HCT116 (cell line): ENCODE results near the gene FERMT2. TPM values are rescaled to one million over a fixed set of nuclear protein-coding genes. Genes with fewer than 3 reads are reported as not detected.

Source experiments
- ATAC-seq: fragments of 200-7000 bp; cut with Tn5 transposase; 2 replicates; pipeline ENCODE4 v1.9.1; 2020; ENCODE audit warnings: mild to moderate bottlenecking, moderate library complexity
- BruUV-seq: library from RNA; stranded (reverse); fragments of 400-500 nt; replicated peaks from 2 replicates; lab custom pipeline; 2021; lab: Mats Ljungman, UMichigan
- CTCF ChIA-PET: fragments of 300-600 bp; sonication (Branson Sonifier 250); formaldehyde crosslinking; loops from one replicate; lab custom pipeline; 2021; ENCODE audit warnings: antibody characterized with exemption; lab: Charles Lee
- POLR2A ChIA-PET: fragments of 300-600, 350-600 bp; sonication (Branson Sonifier 250); formaldehyde crosslinking; loops from one replicate; lab custom pipeline; 2021; ENCODE audit warnings: antibody characterized with exemption; lab: Charles Lee
- RAD21 ChIA-PET, 2 experiments: fragments of 300-600 bp; sonication (Branson Sonifier 250); formaldehyde crosslinking; loops; one replicate each; lab custom pipeline; 2023; ENCODE audit warnings: low total read pairs in 2 of 2; ENCODE audit not compliant: uncharacterized antibody in 2 of 2, unreplicated experiment in 2 of 2, low non-redundant PET in 1 of 2; lab: Charles Lee
- DNase-seq: peaks from one replicate; pipeline ENCODE4 v3.0.0-alpha.2; 2010; ENCODE audit warnings: low read depth, low spot score
- H2AFZ ChIP-seq: fragments of 200-600 bp; shearing (Covaris generic), sonication (generic); 2 replicates; pipeline ENCODE4 v1.6.1; 2017; ENCODE audit warnings: low read depth, mixed run types, mixed read lengths, antibody characterized with exemption, low read length; ENCODE audit not compliant: poor library complexity, severe bottlenecking
- H3K27ac ChIP-seq: 2 replicates; pipeline ENCODE4 v1.5.1; 2012; ENCODE audit warnings: low read depth, low read length
- H3K27me3 ChIP-seq: fragments of 200-600 bp; sonication (generic); 2 replicates; pipeline ENCODE4 v1.6.1; 2016; ENCODE audit warnings: mixed run types, low read length, mixed read lengths; ENCODE audit not compliant: insufficient read depth
- H3K36me3 ChIP-seq, 2 experiments: fragments of 200-500 bp in 1 of 2; fragments of 200-600 bp in 1 of 2; sonication (Bioruptor generic) in 1 of 2; sonication (generic) in 1 of 2; 2 replicates each; pipeline versions ENCODE4 v1.5.1 to v1.6.1; 2014 to 2016; ENCODE audit warnings: low read length in 2 of 2, inconsistent platforms in 1 of 2, mixed read lengths in 1 of 2, mixed run types in 1 of 2; ENCODE audit not compliant: insufficient read depth in 2 of 2, control insufficient read depth in 1 of 2
- H3K4me1 ChIP-seq, 2 experiments: fragments of 200-600 bp in 1 of 2; sonication (generic) in 1 of 2; 2 replicates each; pipeline versions ENCODE4 v1.5.1 to v1.6.1; 2012 to 2017; ENCODE audit warnings: low read length in 2 of 2, inconsistent platforms in 1 of 2, mild to moderate bottlenecking in 1 of 2, mixed read lengths in 1 of 2, mixed run types in 1 of 2, moderate library complexity in 1 of 2; ENCODE audit not compliant: insufficient read depth in 2 of 2, control insufficient read depth in 1 of 2
- H3K4me2 ChIP-seq: fragments of 200-600 bp; sonication (generic); 2 replicates; pipeline ENCODE4 v1.6.1; 2017; ENCODE audit warnings: mixed run types, low read length, mixed read lengths
- H3K4me3 ChIP-seq, 2 experiments: fragments of 200-600 bp in 1 of 2; sonication (generic) in 1 of 2; replicated peaks in 1 of 2; 2 replicates each; pipeline ENCODE4 v1.5.1; 2011 to 2016; ENCODE audit warnings: low read length in 2 of 2, control low read depth in 1 of 2, low read depth in 1 of 2, mild to moderate bottlenecking in 1 of 2, mixed read lengths in 1 of 2, mixed run types in 1 of 2
- H3K79me2 ChIP-seq: fragments of 200-600 bp; sonication (generic); 2 replicates; pipeline ENCODE4 v1.6.1; 2017; ENCODE audit warnings: mild to moderate bottlenecking, mixed run types, low read length, moderate library complexity, mixed read lengths; ENCODE audit not compliant: insufficient read depth
- H3K9ac ChIP-seq: fragments of 200-600 bp; sonication (generic); 2 replicates; pipeline ENCODE4 v1.6.1; 2016; ENCODE audit warnings: low read length, mixed read lengths
- H3K9me2 ChIP-seq: fragments of 200-600 bp; sonication (generic), shearing (Covaris generic); 2 replicates; pipeline ENCODE4 v1.6.1; 2017; ENCODE audit warnings: mixed run types, mild to moderate bottlenecking, moderate library complexity; ENCODE audit not compliant: insufficient read depth
- H3K9me3 ChIP-seq, 2 experiments: fragments of 200-500 bp in 1 of 2; fragments of 200-600 bp in 1 of 2; sonication (Bioruptor generic) in 1 of 2; sonication (generic) in 1 of 2; 2 replicates each; pipeline ENCODE4 v1.6.1; 2014 to 2017; ENCODE audit warnings: low read length in 2 of 2, mixed read lengths in 2 of 2, inconsistent platforms in 1 of 2, low read depth in 1 of 2, mild to moderate bottlenecking in 1 of 2, mixed run types in 1 of 2, moderate library complexity in 1 of 2; ENCODE audit not compliant: control insufficient read depth in 1 of 2, insufficient read depth in 1 of 2
- H4K20me1 ChIP-seq: fragments of 200-600 bp; sonication (generic), shearing (Covaris generic); 2 replicates; pipeline ENCODE4 v1.6.1; 2017; ENCODE audit warnings: mixed run types, mild to moderate bottlenecking, moderate library complexity; ENCODE audit not compliant: insufficient read depth
- CEBPB ChIP-seq: IDR thresholded peaks from 2 replicates; pipeline ENCODE4 v1.6.1; 2012; ENCODE audit warnings: low read depth
- EZH2 ChIP-seq: fragments of 200-600 bp; sonication (generic); IDR thresholded peaks from 2 replicates; pipeline ENCODE4 v1.6.1; 2017; ENCODE audit warnings: antibody characterized with exemption, mixed run types
- FOSL1 ChIP-seq: IDR thresholded peaks from 2 replicates; pipeline ENCODE4 v1.6.1; 2012; ENCODE audit warnings: low read depth
- POLR2A ChIP-seq: IDR thresholded peaks from 2 replicates; pipeline ENCODE4 v1.7.0; 2011; ENCODE audit warnings: borderline replicate concordance; ENCODE audit not compliant: insufficient read depth, insufficient read length; ENCODE audit errors: extremely low read depth
- RAD21 ChIP-seq: IDR thresholded peaks from 2 replicates; pipeline ENCODE4 v1.6.1; 2012; ENCODE audit warnings: low read depth, mild to moderate bottlenecking
- SIN3A ChIP-seq: IDR thresholded peaks from 2 replicates; pipeline ENCODE4 v1.6.1; 2012; ENCODE audit warnings: low read depth
- SRF ChIP-seq: IDR thresholded peaks from 2 replicates; pipeline ENCODE4 v1.6.1; 2012; ENCODE audit warnings: low read depth
- TCF7L2 ChIP-seq: IDR thresholded peaks from 2 replicates; pipeline ENCODE4 v1.7.0; 2011; ENCODE audit warnings: borderline replicate concordance, inconsistent platforms; ENCODE audit not compliant: insufficient read depth, insufficient read length; ENCODE audit errors: extremely low read depth
- YY1 ChIP-seq: IDR thresholded peaks from 2 replicates; pipeline ENCODE4 v1.6.1; 2011; ENCODE audit warnings: low read length, low read depth, moderate library complexity, mild to moderate bottlenecking; ENCODE audit not compliant: insufficient replicate concordance; ENCODE audit errors: extremely low read depth
- ZNF274 ChIP-seq: fragments of 200-500 bp; sonication (Bioruptor generic); IDR thresholded peaks from 2 replicates; pipeline ENCODE4 v1.6.1; 2014; ENCODE audit warnings: mild to moderate bottlenecking, low read depth, low read length, inconsistent platforms
- intact Hi-C: fragments of 100-400 bp; cut with micrococcal nuclease; formaldehyde crosslinking; loops from 2 replicates; pipeline ENCODE4 v1.10.0; 2022
- total RNA-seq: library from RNA; stranded (reverse); gene quantifications from one replicate; pipeline ENCODE4 v1.2.1, GENCODE V29; 2021; ENCODE audit not compliant: unreplicated experiment
- TF ChIP-seq, protein P1 (sequence below): IDR thresholded peaks from 2 replicates; pipeline ENCODE4 v1.6.1; 2012
- TF ChIP-seq, protein P2 (sequence below): IDR thresholded peaks from 2 replicates; pipeline ENCODE4 v1.6.1; 2012
- TF ChIP-seq, protein P3 (sequence below), 3 experiments: fragments of 200-600 bp in 1 of 3; sonication (generic) in 1 of 3; IDR thresholded peaks in 2 of 3; conservative IDR thresholded peaks in 1 of 3; 2 replicates each; pipeline ENCODE4 v1.5.1; 2012 to 2017; ENCODE audit warnings: low read depth in 2 of 3, low read length in 2 of 3, antibody characterized with exemption in 1 of 3, borderline replicate concordance in 1 of 3, control low read depth in 1 of 3, mild to moderate bottlenecking in 1 of 3, mixed read lengths in 1 of 3, mixed run types in 1 of 3, moderate library complexity in 1 of 3; ENCODE audit not compliant: insufficient read depth in 1 of 3

FERMT2 gene
- total RNA-seq, 1 experiment from 2014 or later, result 24.8 TPM

DNA sequence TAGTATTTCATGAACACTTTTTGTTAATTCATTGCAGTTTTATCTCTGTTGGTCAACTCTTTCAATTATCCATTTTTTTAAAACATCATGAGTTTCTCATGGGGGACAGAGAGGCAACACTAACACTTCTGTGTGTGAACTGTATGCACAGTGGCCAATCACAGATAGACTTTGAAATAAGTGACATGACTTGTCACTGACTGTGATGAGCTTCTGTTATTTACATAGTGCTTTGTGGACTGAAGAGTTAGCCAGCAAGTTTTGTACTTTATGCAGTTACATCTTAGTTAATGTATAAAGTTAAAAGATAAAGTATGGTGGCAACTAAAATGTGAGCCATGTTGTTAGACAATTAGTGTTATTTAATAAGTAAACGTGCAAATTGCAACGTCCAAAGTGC, 16.1 kb downstream of the FERMT2 start:
- Histone ChIP-seq H3K79me2 (peaks cover 40% of the 10 kb centered on the region), H3K4me3 (no peak overlapping the region), H3K4me2 (no peak overlapping the region), H4K20me1 (no peaks in the 10 kb centered on the region), H3K36me3 (no peaks in the 10 kb centered on the region), H3K9me3 (no peaks in the 10 kb centered on the region), H3K4me1 (no peaks in the 10 kb centered on the region), H3K27me3 (no peaks in the 10 kb centered on the region), H3K27ac (no peak overlapping the region), H2AFZ (no peak overlapping the region), H3K9ac (no peak overlapping the region), H3K9me2 (no peaks in the 10 kb centered on the region)
- DNase-seq (no peak), ATAC-seq (no peak)
- TF ChIP-seq EZH2 (no peak), SRF (no peak), TCF7L2 (no peak), ZNF274 (no peak), FOSL1 (no peak), YY1 (no peak), RAD21 (no peak), CEBPB (no peak), POLR2A (no peak), SIN3A (no peak)
- TF ChIP-seq, protein P1, sequence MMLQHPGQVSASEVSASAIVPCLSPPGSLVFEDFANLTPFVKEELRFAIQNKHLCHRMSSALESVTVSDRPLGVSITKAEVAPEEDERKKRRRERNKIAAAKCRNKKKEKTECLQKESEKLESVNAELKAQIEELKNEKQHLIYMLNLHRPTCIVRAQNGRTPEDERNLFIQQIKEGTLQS, result no peak
- TF ChIP-seq, protein P2, sequence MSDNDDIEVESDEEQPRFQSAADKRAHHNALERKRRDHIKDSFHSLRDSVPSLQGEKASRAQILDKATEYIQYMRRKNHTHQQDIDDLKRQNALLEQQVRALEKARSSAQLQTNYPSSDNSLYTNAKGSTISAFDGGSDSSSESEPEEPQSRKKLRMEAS, result no peak
- TF ChIP-seq, protein P3, sequence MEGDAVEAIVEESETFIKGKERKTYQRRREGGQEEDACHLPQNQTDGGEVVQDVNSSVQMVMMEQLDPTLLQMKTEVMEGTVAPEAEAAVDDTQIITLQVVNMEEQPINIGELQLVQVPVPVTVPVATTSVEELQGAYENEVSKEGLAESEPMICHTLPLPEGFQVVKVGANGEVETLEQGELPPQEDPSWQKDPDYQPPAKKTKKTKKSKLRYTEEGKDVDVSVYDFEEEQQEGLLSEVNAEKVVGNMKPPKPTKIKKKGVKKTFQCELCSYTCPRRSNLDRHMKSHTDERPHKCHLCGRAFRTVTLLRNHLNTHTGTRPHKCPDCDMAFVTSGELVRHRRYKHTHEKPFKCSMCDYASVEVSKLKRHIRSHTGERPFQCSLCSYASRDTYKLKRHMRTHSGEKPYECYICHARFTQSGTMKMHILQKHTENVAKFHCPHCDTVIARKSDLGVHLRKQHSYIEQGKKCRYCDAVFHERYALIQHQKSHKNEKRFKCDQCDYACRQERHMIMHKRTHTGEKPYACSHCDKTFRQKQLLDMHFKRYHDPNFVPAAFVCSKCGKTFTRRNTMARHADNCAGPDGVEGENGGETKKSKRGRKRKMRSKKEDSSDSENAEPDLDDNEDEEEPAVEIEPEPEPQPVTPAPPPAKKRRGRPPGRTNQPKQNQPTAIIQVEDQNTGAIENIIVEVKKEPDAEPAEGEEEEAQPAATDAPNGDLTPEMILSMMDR (IDR thresholded peaks at IDR 0.05 in 2 of 3, conservative IDR thresholded peaks at IDR 0.05 in 1 of 3; ENCODE audit: borderline replicate concordance in 1 of 3, insufficient read depth in 1 of 3, low read depth in 2 of 3, low read length in 2 of 3), result no peak
- BruUV-seq, result no TSS peak
- ChIA-PET CTCF (interaction anchor here (0.9 kb wide), 1 partner anchor 12 kb away, joined by 3 read pairs; no protein-coding TSS in a partner anchor), POLR2A (no interaction called here), RAD21 (no interaction called here)
- intact Hi-C loops, result loop anchor here (5.0 kb wide), 1 partner anchor 867 kb away; the partner anchor contains the start of gene NID2
